ENCODE measurements around the gene PLP2. TPM values are rescaled to one million over a fixed set of nuclear protein-coding genes. Genes with fewer than 3 reads are reported as not detected.
A peak's percentile ranks its signal among the peaks of the same experiment; 100 is the strongest.

Gene PLP2
- total RNA-seq, 6 experiments from 2014 or later = 163 to 214 (median 178) TPM

DNA sequence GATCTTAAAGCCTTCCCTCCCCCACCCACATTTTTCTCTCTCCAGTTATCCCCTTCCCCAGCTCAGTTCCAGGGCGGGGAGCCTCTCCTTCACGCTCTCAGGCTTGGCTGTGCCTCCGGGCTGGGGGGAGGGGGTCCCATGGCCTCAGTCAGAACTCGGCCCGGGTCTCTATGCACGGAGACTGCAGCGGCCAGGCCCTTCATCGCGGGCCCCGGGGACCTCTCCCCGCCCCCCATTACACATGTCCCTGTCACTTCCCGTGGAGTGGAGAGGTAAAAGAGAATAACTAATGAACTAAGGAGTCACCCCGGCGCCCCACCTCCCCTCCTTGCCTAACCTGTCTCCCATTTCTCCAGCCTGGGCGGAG lies 15.3 kb downstream of the PLP2 start:
- DNase-seq = no peak
- Mint-ChIP-seq H3K4me1 (ENCODE audit: low read depth) (peaks cover 11% of the 10 kb centered on the region), H3K27ac (no peak overlapping the region; the same call in 1 of the 2 replicates), H3K4me3 (no peak overlapping the region), H3K9me3 (no peaks in the 10 kb centered on the region), H3K36me3 (ENCODE audit: low read depth) (peaks cover 7% of the 10 kb centered on the region), H3K27me3 (ENCODE audit: insufficient read depth) (no peaks in the 10 kb centered on the region; the same call in 1 of the 2 replicates)
- TF ChIP-seq, protein P1, sequence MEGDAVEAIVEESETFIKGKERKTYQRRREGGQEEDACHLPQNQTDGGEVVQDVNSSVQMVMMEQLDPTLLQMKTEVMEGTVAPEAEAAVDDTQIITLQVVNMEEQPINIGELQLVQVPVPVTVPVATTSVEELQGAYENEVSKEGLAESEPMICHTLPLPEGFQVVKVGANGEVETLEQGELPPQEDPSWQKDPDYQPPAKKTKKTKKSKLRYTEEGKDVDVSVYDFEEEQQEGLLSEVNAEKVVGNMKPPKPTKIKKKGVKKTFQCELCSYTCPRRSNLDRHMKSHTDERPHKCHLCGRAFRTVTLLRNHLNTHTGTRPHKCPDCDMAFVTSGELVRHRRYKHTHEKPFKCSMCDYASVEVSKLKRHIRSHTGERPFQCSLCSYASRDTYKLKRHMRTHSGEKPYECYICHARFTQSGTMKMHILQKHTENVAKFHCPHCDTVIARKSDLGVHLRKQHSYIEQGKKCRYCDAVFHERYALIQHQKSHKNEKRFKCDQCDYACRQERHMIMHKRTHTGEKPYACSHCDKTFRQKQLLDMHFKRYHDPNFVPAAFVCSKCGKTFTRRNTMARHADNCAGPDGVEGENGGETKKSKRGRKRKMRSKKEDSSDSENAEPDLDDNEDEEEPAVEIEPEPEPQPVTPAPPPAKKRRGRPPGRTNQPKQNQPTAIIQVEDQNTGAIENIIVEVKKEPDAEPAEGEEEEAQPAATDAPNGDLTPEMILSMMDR (IDR thresholded peaks at IDR 0.05) = no peak

DNA sequence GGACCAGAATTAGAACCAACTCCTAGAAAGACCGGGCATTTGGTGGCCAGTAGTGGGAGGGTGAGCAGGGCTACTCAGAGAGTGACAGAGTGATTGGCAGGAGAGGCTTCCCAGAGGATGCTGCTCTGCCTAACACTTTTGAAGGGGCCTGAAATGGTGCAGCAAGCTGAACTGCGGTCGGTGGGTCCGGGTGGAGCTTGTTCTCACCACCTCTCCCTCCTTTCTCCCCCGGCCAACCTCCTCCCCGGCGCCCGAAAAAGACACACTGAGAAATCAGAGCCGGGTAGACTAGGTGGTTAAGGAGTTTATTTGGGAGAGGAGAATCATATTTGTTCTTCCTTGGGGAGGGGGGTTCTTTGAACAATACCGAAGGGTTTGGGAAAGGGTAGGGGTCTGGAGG lies 15.8 kb downstream of the PLP2 start:
- Mint-ChIP-seq H3K9me3 (no peaks in the 10 kb centered on the region), H3K27me3 (ENCODE audit: insufficient read depth) (no peaks in the 10 kb centered on the region; the same call in 1 of the 2 replicates), H3K27ac (no peak overlapping the region; the same call in 1 of the 2 replicates), H3K4me3 (no peak overlapping the region), H3K4me1 (ENCODE audit: low read depth) (peaks cover 11% of the 10 kb centered on the region), H3K36me3 (ENCODE audit: low read depth) (peaks cover 2% of the 10 kb centered on the region)
- TF ChIP-seq, protein P1 (IDR thresholded peaks at IDR 0.05) = no peak
- no peak for DNase-seq

DNA sequence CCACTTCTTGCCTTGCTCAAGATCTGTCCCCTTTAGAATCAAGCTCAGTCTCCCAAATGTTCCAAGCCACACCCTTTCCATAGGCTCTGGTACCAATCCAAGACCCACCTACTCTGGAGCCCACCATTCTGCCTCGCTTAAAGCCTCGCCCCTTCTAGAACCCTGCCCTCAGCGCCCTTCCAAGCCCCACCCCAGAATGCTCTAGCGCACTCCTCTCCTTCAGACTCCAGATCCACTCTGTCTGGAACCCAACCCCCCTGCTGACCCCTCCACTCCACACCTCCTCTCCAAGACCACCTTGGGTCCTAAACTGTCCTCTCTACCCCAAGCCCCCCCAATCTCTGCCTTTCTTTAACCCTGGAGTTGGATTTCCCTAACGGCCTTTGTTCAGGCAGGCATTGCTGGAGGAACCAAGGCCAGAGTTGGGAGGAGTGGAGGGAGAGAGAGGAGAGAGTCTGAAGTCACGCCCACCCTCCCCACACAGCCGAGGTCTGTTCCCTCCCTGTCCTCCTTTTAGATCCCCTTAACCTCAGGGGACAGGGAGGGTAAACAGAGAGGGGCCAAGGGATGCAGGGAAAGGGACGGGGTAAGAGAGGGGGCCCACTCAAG lies 16.9 kb downstream of the PLP2 start:
- no peaks in the 10 kb centered on the region; the same call in 1 of the 2 replicates for H3K36me3 Mint-ChIP-seq (ENCODE audit: low read depth)
- H3K27ac Mint-ChIP-seq = no peak overlapping the region; the same call in 1 of the 2 replicates
- peaks cover 11% of the 10 kb centered on the region for H3K4me1 Mint-ChIP-seq (ENCODE audit: low read depth)
- TF ChIP-seq, protein P1 (IDR thresholded peaks at IDR 0.05) = no peak
- no peak overlapping the region for H3K4me3 Mint-ChIP-seq
- DNase-seq = no peak
- H3K27me3 Mint-ChIP-seq (ENCODE audit: insufficient read depth) = no peaks in the 10 kb centered on the region; the same call in 1 of the 2 replicates
- no peaks in the 10 kb centered on the region for H3K9me3 Mint-ChIP-seq

DNA sequence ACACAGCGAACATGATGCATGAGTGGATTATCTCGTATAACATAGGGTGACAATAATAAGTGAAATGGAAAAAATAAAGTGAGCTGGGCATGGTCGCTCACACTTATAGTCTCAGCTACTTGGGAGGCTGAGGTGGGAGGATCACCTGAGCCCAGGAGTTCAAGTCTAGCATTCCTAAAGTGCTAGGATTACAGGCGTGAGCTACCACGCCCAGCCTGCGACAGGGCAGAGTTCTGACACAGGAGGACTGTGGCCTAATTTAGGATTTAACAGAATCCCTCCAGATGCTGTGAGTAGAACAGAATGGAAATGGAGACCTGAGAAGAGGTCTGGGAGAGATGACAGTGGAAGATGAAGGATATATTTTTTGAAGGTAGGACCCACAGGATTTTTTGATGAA lies 17.9 kb downstream of the PLP2 start:
- peak overlapping the region; percentile 95 for H3K4me3 Mint-ChIP-seq
- no peaks in the 10 kb centered on the region; the same call in 1 of the 2 replicates for H3K27me3 Mint-ChIP-seq (ENCODE audit: insufficient read depth)
- peaks cover 6% of the 10 kb centered on the region; the same call in 1 of the 2 replicates for H3K4me1 Mint-ChIP-seq (ENCODE audit: low read depth)
- peak overlapping the region; percentile 95 for H3K27ac Mint-ChIP-seq
- no peaks in the 10 kb centered on the region for H3K9me3 Mint-ChIP-seq
- no peak for DNase-seq
- no peaks in the 10 kb centered on the region; the same call in 1 of the 2 replicates for H3K36me3 Mint-ChIP-seq (ENCODE audit: low read depth)
- TF ChIP-seq, protein P1 (IDR thresholded peaks at IDR 0.05) = no peak

DNA sequence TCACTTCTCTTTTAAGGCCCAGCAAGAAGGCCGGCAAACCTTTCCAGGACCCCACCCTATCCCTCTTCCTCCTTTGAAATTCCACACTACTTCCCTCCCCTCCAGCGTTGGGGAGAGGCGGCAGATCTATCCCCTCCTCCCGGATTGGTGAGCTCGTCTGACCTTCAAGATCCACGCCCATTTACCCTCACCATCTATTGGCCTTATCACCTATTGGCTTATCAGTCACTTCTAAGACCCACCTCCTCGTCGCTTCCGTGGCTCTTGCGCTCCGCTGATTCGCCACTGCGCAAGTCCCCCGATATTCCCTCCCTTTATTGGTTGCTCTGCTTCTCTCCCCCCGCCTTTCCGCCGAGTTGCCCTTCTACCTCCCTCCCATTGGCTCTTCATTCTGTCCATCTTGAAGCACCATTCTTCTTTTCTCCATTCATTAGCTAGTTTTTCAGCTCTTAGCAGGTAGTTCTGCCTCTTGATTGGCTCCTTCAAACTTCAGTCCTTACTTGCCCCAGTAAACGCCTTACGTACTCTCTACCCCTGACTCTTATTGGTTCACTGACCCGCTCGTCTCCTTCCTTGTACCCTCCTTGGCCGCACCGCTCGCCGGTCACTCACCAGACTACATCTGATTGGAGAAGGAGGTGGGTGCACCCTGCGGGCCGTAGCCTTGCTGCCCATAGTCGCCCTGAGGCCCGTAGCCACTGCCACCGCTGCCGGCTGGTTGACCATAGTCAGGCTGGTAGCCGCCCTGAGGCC lies 19.3 kb downstream of the PLP2 start:
- DNase-seq = peak; percentile 99
- no peaks in the 10 kb centered on the region; the same call in 1 of the 2 replicates for H3K36me3 Mint-ChIP-seq (ENCODE audit: low read depth)
- H3K4me3 Mint-ChIP-seq = peak overlapping the region; percentile 95
- no peaks in the 10 kb centered on the region for H3K9me3 Mint-ChIP-seq
- TF ChIP-seq, protein P1 (IDR thresholded peaks at IDR 0.05) = no peak
- H3K27me3 Mint-ChIP-seq (ENCODE audit: insufficient read depth) = peaks cover 2% of the 10 kb centered on the region
- peak overlapping the region; percentile 95 for H3K27ac Mint-ChIP-seq
- peaks cover 13% of the 10 kb centered on the region; the same call in 1 of the 2 replicates for H3K4me1 Mint-ChIP-seq (ENCODE audit: low read depth)

Data from HFFc6 (cell line).